Hematopoietic multipotent progenitor cell treated with erythropoietin and hydrocortisone succinate and interleukin-3 and kit ligand, for 8 days (in vitro differentiated cells): ENCODE measurements around the gene SAMD1.
A peak's percentile ranks its signal among the peaks of the same experiment; 100 is the strongest.

ENCODE experiments used
- DNase-seq: peaks from one replicate; pipeline ENCODE4 v3.0.0-alpha.2; 2015

The SAMD1 gene

GRCh38 chr19:14088634-14089411, 1.7 kb downstream of the SAMD1 start:
- no peak for DNase-seq

DNA sequence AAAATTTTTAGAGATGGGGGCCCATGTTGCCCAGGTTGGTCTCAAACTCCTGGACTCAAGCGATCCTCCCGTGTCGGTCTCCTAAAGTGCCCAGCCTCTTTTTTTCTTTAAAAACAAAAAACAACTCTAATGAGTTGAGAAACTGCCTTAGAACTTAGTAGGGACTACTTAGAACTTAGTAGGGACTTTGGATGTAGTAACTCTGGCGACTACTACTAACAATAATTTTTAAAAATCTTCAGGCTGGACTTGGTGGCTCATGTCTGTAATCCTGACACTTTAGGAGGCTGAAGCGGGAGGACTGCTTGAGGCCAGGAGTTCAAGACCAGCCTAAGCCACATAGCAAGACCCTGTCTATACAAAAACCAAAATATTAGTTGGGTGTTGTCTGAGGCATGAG, 4.5 kb downstream of the SAMD1 start:
- DNase-seq = no peak

DNA sequence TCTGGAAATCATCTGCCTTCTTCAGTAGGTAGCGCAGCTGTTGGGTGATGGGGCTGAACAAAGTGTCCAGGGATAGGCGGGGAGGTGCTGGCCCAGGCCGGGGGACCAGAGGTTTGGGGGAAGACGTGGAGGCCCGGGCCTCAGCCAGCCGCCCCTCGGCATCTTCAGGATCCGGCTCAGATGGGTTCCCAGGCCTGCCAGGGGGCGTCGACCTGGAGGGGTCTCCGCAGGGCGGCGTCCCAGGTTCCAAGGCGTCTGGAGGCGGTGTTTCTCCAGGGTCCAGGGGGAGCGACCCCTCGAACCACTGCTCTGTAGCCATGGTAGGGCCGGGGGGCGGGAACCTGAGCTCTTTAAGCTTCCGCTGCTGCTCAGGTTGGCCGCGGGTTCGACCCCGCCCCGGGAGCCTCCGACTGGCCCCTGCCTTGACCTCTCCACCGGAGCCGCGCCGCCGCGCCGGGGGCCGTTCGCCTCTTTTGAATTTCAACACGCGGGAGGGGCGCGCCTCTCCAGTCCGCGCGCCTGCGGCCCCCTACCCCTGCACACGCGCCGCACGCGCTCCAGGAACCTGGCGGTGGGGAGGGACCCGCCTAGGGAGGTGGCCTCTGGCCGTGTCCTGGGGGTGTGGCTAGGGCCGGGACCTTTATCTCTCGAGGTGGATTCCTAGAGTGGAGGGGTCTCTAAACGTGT, 5.1 kb downstream of the SAMD1 start, which contains the start of gene C19orf67:
Gene C19orf67, minus strand, starts transcription at position 475 of the 687 bp plus-strand sequence. Its CDS starts 156 bp downstream, at position 319.
- no peak for DNase-seq

- DNase-seq = no peak
These were observed 7.9 kb downstream of the SAMD1 start for GRCh38 chr19:14082675-14082960.

GRCh38 chr19:14081797-14082674, 8.5 kb downstream of the SAMD1 start:
- DNase-seq = no peak

- DNase-seq = peak; percentile 100
These were observed 9.4 kb downstream of the SAMD1 start for GRCh38 chr19:14080887-14081796.

- DNase-seq = no peak
These were observed 12.1 kb downstream of the SAMD1 start for GRCh38 chr19:14078411-14078810.

DNA sequence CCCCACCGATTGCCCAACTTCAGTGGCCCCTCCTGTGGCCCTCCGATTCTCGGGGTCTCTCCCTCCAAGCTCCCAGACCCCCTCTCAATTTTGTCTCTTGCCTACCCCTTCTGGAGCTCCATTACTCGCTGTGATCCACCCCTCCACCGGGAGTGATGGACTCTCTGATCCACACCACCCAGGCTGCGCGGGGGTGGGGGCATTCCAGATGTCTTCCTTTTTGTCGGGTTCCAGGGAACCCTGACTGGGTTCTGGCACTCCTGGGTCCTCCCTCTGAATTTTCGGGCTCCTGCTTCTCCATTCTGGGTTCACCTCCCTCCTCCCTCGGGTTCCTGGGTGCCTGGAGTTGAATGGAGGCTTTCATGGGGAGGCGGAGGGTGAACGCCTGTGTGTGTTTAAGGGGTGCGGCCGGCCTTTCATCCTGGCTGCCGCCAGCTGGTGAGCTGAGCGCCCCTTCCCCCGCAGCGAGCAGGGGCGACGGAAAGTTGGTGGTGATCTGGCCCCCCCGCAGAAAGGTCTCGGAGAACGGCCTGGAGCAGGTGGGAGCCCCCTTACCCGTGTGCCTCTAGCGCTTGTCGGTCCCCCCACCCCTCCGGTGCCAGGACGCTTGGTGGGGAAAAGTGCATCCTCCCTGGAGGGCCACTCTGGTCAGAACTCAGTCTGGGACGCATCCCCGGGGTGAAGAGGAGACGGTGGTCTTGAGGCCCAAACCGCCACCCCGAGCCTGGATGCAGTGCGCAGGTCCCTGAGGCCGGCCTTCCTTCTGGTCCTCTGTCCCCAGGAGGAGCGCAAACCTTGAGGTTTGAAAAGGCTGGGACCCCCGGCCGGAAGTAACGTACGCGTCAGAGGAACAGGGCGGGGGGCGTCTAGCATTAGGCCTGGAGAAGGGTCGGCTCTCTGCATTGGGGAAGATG, 16.4 kb downstream of the SAMD1 start:
- peak; percentile 32 for DNase-seq

GRCh38 chr19:14073261-14073924, 17.2 kb downstream of the SAMD1 start:
- peak; percentile 74 for DNase-seq

- peak; percentile 37 for DNase-seq
These were observed 17.9 kb downstream of the SAMD1 start, which contains the start of gene MISP3 for GRCh38 chr19:14072535-14073260. MISP3 (plus strand) TSS chr19:14072786; CDS start chr19:14073310, 524 bp downstream.

DNA sequence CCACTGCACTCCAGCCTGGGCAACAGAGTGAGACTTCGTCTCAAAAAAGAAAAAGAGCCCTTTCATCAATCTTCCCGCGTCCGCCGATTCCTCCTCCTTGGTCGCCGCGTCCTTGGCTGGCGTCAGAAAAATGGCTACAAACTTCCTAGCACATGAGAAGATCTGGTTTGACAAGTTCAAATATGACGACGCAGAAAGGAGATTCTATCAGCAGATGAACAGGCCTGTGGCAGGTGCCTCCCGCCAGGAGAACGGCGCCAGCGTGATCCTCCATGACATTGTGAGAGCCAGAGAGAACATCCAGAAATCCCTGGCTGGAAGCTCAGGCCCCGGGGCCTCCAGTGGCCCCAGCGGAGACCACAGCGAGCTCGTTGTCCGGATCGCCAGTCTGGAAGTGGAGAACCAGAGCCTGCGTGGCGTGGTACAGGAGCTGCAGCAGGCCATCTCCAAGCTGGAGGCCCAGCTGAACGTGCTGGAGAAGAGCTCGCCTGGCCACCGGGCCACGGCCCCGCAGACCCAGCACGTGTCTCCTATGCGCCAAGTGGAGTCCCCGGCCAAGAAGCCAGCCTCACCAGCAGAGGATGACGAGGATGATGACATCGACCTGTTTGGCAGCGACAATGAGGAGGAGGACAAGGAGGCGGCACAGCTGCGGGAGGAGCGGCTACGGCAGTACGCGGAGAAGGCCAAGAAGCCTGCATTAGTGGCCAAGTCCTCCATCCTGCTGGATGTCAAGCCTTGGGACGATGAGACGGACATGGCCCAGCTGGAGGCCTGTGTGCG, 20.1 kb downstream of the SAMD1 start:
- no peak for DNase-seq

- no peak for DNase-seq
These were observed 24.4 kb downstream of the SAMD1 start for GRCh38 chr19:14066134-14066533.

DNA sequence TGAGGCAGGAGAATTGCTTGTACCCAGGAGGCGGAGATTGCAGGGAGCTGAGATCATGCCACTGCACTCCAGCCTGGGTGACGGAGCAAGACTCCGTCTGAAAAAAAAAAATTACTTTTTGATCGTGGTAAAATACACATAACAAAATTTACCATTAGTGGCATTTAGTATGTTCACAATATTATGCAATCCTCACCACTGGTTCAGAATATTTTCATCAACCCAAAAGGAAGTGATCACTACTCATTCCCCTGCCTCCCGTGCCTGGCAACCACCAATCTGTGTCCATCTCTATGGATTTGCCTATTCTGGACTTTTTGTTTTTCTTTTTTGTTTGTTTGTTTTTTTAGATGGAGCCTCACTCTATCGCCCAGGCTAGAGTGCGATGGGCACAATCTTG, 27.4 kb downstream of the SAMD1 start:
- no peak for DNase-seq

DNA sequence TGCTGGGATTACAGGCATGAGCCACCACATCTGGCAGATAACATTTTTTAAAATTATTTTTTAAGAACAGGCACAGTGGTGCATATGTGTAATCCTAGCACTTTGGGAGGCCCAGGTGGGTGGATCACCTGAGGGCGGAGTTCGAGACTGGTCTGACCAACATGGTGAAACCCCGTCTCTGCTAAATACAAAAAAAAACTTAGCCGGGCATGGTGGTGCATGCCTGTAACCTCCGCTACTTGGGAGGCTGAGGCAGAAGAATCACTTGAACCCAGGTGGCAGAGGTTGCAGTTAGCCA, 28.0 kb downstream of the SAMD1 start:
- DNase-seq = no peak

- DNase-seq = no peak
These were observed 28.6 kb downstream of the SAMD1 start, which contains the start of gene PALM3 for GRCh38 chr19:14061751-14062557. PALM3 (minus strand) TSS chr19:14062076; CDS start chr19:14061980, 96 bp downstream.

DNA sequence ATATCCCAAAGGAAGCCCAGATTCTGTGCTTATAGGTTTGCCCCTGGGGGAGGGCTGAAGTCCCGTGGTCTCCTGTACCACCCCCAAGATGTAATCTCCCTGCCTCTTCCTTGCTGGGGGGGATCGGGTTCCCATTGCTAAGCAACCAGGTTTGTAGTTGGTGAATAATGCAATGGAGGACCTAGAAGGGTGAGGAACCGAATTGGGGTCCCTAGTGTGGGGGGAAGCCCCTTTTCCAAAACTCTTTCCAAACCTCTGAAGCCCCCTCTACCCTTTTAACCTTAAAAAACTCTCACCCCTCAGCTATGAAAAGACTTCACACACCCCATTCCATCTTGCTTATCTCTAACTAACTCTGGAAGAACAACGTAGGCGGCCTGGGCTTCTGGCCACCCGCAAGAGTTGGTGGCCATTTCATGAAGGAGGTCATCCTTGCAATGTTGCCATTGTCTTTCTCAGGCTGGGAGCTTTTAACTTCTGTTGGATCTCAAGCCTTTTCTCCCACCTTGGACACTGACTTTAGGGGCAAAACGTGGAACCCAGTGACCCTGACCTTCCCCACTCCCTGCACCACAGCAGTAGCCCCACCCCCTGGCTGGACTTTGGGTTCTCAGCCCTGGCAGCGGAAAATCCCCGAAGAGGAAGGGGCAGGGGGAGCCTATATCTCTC, 29.3 kb downstream of the SAMD1 start:
- no peak for DNase-seq

- DNase-seq = peak; percentile 65
These were observed 30.8 kb downstream of the SAMD1 start for GRCh38 chr19:14059652-14060155.
